Omental fat pad (tissue), 4 donors: Measurements from ENCODE around the gene ADAM8. TPM values are rescaled to one million over a fixed set of nuclear protein-coding genes. Genes with fewer than 3 reads are reported as not detected.

ENCODE experiments used
- ATAC-seq: fragments of 150-250 bp; one replicate; pipeline ENCODE4 v1.9.1; 2016; ENCODE audit warnings: mild to moderate bottlenecking, moderate library complexity; ENCODE audit not compliant: low FRiP score
- DNase-seq: peaks from one replicate; pipeline ENCODE4 v3.0.0-alpha.2; 2019; ENCODE audit warnings: low spot score
- total RNA-seq, 4 donors: library from RNA; depleted of rRNA; stranded (reverse); fragments of >200 nt; gene quantifications; one replicate each; pipeline ENCODE4 v1.1.0, GENCODE V29; 2016
- TF ChIP-seq, protein P1 (sequence below), 3 donors: fragments of 450-650 bp; IDR thresholded peaks; one replicate each; pipeline ENCODE4 v1.5.1; 2016 to 2017; ENCODE audit warnings: antibody characterized with exemption in 3 of 3, mild to moderate bottlenecking in 3 of 3, moderate library complexity in 2 of 3

The ADAM8 gene
- total RNA-seq, 4 donors from 2014 or later = 3.9 to 53.9 (median 8.4) TPM

- DNase-seq (no peak), ATAC-seq (no peak)
- TF ChIP-seq, protein P1, sequence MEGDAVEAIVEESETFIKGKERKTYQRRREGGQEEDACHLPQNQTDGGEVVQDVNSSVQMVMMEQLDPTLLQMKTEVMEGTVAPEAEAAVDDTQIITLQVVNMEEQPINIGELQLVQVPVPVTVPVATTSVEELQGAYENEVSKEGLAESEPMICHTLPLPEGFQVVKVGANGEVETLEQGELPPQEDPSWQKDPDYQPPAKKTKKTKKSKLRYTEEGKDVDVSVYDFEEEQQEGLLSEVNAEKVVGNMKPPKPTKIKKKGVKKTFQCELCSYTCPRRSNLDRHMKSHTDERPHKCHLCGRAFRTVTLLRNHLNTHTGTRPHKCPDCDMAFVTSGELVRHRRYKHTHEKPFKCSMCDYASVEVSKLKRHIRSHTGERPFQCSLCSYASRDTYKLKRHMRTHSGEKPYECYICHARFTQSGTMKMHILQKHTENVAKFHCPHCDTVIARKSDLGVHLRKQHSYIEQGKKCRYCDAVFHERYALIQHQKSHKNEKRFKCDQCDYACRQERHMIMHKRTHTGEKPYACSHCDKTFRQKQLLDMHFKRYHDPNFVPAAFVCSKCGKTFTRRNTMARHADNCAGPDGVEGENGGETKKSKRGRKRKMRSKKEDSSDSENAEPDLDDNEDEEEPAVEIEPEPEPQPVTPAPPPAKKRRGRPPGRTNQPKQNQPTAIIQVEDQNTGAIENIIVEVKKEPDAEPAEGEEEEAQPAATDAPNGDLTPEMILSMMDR (IDR thresholded peaks at IDR 0.05) = no peak
Observed at GRCh38 chr10:133272964-133273420, 3.7 kb downstream of the ADAM8 start.

DNA sequence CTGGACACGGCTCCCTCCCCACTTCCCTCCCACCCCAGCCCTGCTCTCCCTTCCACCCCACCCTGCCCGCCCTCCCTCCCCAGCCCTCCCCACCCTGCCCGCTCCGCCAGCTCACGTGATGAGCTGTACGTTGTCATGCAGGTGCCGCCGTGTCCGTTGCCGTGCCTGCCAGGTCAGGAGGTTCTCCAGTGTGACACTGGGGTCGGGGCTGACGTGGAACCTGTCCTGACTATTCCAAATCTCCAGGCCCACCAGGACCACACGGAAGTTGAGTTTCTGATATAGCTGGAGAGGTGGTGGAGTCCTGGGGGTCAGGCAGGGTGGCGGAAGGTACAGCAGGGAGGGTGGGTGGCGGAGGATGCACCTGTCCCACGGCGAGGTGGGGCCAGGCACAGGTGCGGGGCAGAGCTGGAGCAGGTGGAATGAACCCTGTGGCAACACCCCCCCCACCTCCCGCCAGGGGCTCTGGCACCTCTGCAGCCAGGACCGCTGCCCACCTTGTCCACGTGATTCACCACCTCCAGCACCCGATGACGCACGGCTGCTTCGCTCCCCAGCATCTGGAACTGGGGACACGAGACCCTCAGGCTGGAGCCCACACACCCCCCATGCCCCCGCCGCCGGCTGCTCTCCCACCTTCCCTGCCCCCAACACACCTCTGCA lies 4.2 kb downstream of the ADAM8 start:
- ATAC-seq (no peak), DNase-seq (no peak)
- TF ChIP-seq, protein P1 (IDR thresholded peaks at IDR 0.05) = no peak

- DNase-seq (no peak), ATAC-seq (no peak)
- TF ChIP-seq, protein P1 (IDR thresholded peaks at IDR 0.05) = no peak
Observed at GRCh38 chr10:133271521-133272300, 5.0 kb downstream of the ADAM8 start.

GRCh38 chr10:133270773-133271297 lies 5.8 kb downstream of the ADAM8 start:
- no peak for ATAC-seq
- DNase-seq = no peak
- TF ChIP-seq, protein P1 (IDR thresholded peaks at IDR 0.05) = no peak

DNA sequence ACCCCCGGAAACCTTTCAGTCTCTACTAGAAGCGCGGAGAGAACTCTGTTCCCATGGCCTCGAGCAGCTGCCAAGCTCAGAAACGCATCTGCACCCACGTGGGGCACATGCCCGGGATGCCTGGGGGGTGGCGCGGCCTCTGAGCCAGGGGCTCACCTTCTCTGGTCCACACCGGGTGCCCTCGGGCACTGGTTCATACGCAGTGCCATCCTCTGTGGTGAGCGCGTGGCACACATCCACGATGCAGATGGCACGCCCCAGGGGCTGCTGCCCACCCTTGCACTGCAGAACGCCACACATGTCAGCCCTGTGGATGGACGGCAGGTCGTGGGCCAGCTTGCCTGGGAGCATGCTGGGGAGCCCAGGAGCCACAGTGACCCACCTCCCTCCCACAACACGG lies 6.5 kb downstream of the ADAM8 start:
- TF ChIP-seq, protein P1 (IDR thresholded peaks at IDR 0.05) = no peak
- ATAC-seq (no peak), DNase-seq (no peak)

DNA sequence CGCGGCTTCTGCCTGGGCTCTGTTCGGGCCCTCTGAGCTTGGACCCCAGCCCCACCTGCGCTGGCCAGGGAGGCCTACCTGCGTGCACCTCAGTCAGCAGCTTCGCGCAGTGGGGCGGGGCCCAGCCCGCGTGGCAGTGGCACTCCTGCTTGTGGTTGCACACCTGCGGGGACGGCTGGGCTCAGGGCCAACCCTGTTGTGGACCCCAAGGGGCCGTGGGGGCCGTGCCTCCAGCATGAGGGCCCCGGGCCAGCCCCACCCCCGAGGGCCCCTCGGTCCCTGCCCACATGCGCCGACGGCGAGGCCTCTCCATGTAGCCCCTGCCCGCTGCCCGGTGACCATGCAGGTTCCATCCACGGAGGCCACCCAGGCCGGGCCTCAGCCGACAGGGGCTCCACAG lies 7.3 kb downstream of the ADAM8 start:
- DNase-seq = no peak
- TF ChIP-seq, protein P1 (IDR thresholded peaks at IDR 0.05) = no peak
- ATAC-seq = no peak
